Liver (tissue), 9 donors: Measurements from ENCODE around the gene MGAT1. TPM values are rescaled to one million over a fixed set of nuclear protein-coding genes. Genes with fewer than 3 reads are reported as not detected.

Experiments used
- DNase-seq: peaks from one replicate; pipeline ENCODE4 v3.0.0-alpha.2; 2017; ENCODE audit warnings: low spot score
- H3K27ac ChIP-seq, 2 donors: one replicate each; pipeline ENCODE4 v1.7.0; 2013; ENCODE audit warnings: inconsistent platforms in 2 of 2, low read length in 2 of 2, control low read depth in 1 of 2, low read depth in 1 of 2, mild to moderate bottlenecking in 1 of 2
- H3K27me3 ChIP-seq, 4 donors: one replicate each; pipeline versions ENCODE4 v1.6.1 to v1.7.0; 2013; ENCODE audit warnings: low read length in 3 of 4, inconsistent platforms in 1 of 4, mild to moderate bottlenecking in 1 of 4, moderate library complexity in 1 of 4; ENCODE audit not compliant: control insufficient read depth in 4 of 4, insufficient read depth in 4 of 4
- H3K36me3 ChIP-seq, 4 donors: one replicate each; pipeline versions ENCODE4 v1.6.1 to v1.7.0; 2013; ENCODE audit warnings: low read length in 3 of 4, mild to moderate bottlenecking in 3 of 4, low read depth in 1 of 4, moderate library complexity in 1 of 4; ENCODE audit not compliant: control insufficient read depth in 4 of 4, insufficient read depth in 3 of 4
- H3K4me1 ChIP-seq, 4 donors: one replicate each; pipeline versions ENCODE4 v1.6.1 to v1.7.0; 2013; ENCODE audit warnings: low read length in 3 of 4, mild to moderate bottlenecking in 3 of 4, moderate library complexity in 1 of 4; ENCODE audit not compliant: control insufficient read depth in 4 of 4, insufficient read depth in 4 of 4
- H3K4me3 ChIP-seq, 3 donors: one replicate each; pipeline versions ENCODE4 v1.6.1 to v1.7.0; 2013; ENCODE audit warnings: low read length in 3 of 3, control low read depth in 1 of 3, low read depth in 1 of 3, mild to moderate bottlenecking in 1 of 3
- H3K9ac ChIP-seq, 2 donors: one replicate each; pipeline ENCODE4 v1.7.0; 2013; ENCODE audit warnings: low read length in 2 of 2, mild to moderate bottlenecking in 2 of 2, moderate library complexity in 2 of 2, control low read depth in 1 of 2, low read depth in 1 of 2
- H3K9me3 ChIP-seq, 4 donors: one replicate each; pipeline versions ENCODE4 v1.6.1 to v1.7.0; 2013; ENCODE audit warnings: low read length in 3 of 4; ENCODE audit not compliant: control insufficient read depth in 4 of 4
- ATF3 ChIP-seq: IDR thresholded peaks from 2 replicates; pipeline ENCODE4 v1.6.1; 2016; ENCODE audit warnings: antibody characterized with exemption
- CTCF ChIP-seq: fragments of 150-350 bp; IDR thresholded peaks from 2 replicates; pipeline ENCODE4 v1.5.1; 2017; ENCODE audit warnings: improper control_type of control experiment, low read depth, low read length; ENCODE audit not compliant: missing input control
- EGR1 ChIP-seq, 2 donors: IDR thresholded peaks; 2 replicates each; pipeline ENCODE4 v1.6.1; 2016 to 2018; ENCODE audit warnings: antibody characterized with exemption in 2 of 2, low read depth in 2 of 2
- GABPA ChIP-seq, 2 donors: IDR thresholded peaks in 1 of 2; conservative IDR thresholded peaks in 1 of 2; 2 replicates each; pipeline ENCODE4 v1.6.1; 2016; ENCODE audit warnings: antibody characterized with exemption in 2 of 2, mild to moderate bottlenecking in 1 of 2, moderate library complexity in 1 of 2
- HNF4A ChIP-seq, 2 donors: conservative IDR thresholded peaks; 2 replicates each; pipeline ENCODE4 v1.6.1; 2016; ENCODE audit warnings: antibody characterized with exemption in 2 of 2, mild to moderate bottlenecking in 2 of 2
- NR2F2 ChIP-seq: IDR thresholded peaks from 2 replicates; pipeline ENCODE4 v1.6.1; 2016; ENCODE audit warnings: antibody characterized with exemption
- RAD21 ChIP-seq, 2 donors: IDR thresholded peaks; 2 replicates each; pipeline ENCODE4 v1.6.1; 2016; ENCODE audit warnings: antibody characterized with exemption in 2 of 2, mild to moderate bottlenecking in 2 of 2
- RXRA ChIP-seq, 2 donors: IDR thresholded peaks; 2 replicates each; pipeline ENCODE4 v1.6.1; 2017 to 2018; ENCODE audit warnings: antibody characterized with exemption in 2 of 2, mild to moderate bottlenecking in 1 of 2
- SP1 ChIP-seq: IDR thresholded peaks from 2 replicates; pipeline ENCODE4 v1.6.1; 2018; ENCODE audit warnings: antibody characterized with exemption, mild to moderate bottlenecking
- TAF1 ChIP-seq: conservative IDR thresholded peaks from 2 replicates; pipeline ENCODE4 v1.6.1; 2016; ENCODE audit warnings: antibody characterized with exemption, mild to moderate bottlenecking
- YY1 ChIP-seq: IDR thresholded peaks from 2 replicates; pipeline ENCODE4 v1.6.1; 2016; ENCODE audit warnings: antibody characterized with exemption, mild to moderate bottlenecking
- WGBS: extraction: QIAGEN DNeasy Blood & Tissue Kit; methylation state at CpG from one replicate; pipeline ENCODE4 v1.1.7; 2013; 5-methylcytosine and 5-hydroxymethylcytosine counted together
- polyA plus RNA-seq, 2 donors: library from polyadenylated mRNA; stranded (reverse) in 1 of 2; unstranded in 1 of 2; fragments of 200-250 nt in 1 of 2; fragments of >200 nt in 1 of 2; fragmentation: Nextera tagmentation in 1 of 2; extraction: Ambion mirVana in 1 of 2; gene quantifications; one replicate each; pipeline versions ENCODE4 v1.2.1 to v1.2.3, GENCODE V29; 2013 to 2015
- total RNA-seq, 2 donors: library from RNA; depleted of rRNA; stranded (reverse); fragments of >200 nt; gene quantifications; one replicate each; pipeline ENCODE4 v1.2.3, GENCODE V29; 2014
- TF ChIP-seq, protein P1 (sequence below): IDR thresholded peaks from 2 replicates; pipeline ENCODE4 v1.6.1; 2016; ENCODE audit warnings: antibody characterized with exemption
- TF ChIP-seq, protein P2 (sequence below): IDR thresholded peaks from 2 replicates; pipeline ENCODE4 v1.6.1; 2016; ENCODE audit warnings: antibody characterized with exemption, mild to moderate bottlenecking
- TF ChIP-seq, protein P3 (sequence below): IDR thresholded peaks from 2 replicates; pipeline ENCODE4 v1.6.1; 2016; ENCODE audit warnings: antibody characterized with exemption
- donor health status: healthy.
- donor health status: healthy.
- donor health status: healthy.
- donor health status: healthy.
- donor health status: healthy.

Gene MGAT1
- total and polyA plus RNA-seq, 4 donors, result 73.0 to 125 (median 97.7) TPM

- no peak for TF ChIP-seq CTCF
These were observed 9.1 kb upstream of the MGAT1 start (continued) for GRCh38 chr5:180811623-180812124.

DNA sequence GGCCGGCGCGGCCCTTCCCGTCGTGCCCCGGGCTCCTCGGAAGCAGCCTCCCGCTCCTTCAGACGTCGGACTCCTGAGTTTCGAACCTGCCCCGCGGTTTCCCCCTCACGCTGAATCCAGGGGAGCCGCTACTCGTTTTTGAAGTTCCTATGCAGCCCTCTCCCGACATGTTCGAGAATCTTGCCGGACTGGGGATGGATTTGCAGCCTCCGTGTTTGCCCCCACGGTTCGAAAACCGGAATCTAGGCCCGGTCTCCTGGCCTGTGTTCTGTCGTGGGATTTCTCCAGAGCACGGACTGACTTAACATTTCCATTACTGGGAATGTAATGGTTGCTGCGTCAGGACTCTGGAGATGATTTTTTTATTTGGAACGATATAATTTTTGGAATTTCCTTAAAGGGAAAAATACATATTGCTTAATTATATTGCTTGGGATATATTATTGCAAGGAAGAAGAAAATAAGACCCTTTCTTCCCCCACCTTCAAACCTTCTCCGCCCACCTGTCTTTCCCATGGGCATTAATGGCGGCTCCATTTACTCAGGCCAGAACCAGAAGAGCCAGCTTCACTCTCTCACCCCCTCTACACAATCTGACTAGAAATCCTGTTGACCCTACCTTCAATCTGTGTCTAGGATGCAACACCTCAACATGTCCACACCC is 8.5 kb upstream of the MGAT1 start:
- TF ChIP-seq NR2F2 (no peak), HNF4A (conservative IDR thresholded peaks at IDR 0.05) (no peak), ATF3 (no peak), GABPA (IDR thresholded peaks at IDR 0.05 in 1 of 2, conservative IDR thresholded peaks at IDR 0.05 in 1 of 2) (no peak)
- TF ChIP-seq, protein P1, sequence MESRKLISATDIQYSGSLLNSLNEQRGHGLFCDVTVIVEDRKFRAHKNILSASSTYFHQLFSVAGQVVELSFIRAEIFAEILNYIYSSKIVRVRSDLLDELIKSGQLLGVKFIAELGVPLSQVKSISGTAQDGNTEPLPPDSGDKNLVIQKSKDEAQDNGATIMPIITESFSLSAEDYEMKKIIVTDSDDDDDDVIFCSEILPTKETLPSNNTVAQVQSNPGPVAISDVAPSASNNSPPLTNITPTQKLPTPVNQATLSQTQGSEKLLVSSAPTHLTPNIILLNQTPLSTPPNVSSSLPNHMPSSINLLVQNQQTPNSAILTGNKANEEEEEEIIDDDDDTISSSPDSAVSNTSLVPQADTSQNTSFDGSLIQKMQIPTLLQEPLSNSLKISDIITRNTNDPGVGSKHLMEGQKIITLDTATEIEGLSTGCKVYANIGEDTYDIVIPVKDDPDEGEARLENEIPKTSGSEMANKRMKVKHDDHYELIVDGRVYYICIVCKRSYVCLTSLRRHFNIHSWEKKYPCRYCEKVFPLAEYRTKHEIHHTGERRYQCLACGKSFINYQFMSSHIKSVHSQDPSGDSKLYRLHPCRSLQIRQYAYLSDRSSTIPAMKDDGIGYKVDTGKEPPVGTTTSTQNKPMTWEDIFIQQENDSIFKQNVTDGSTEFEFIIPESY, result no peak
- Histone ChIP-seq H3K27me3 (no peaks in the 10 kb centered on the region), H3K9ac (peak overlapping the region; percentile 70 to 82), H3K4me1 (peaks cover 10 to 45% (median 36%) of the 10 kb centered on the region in 4 donors), H3K9me3 (no peaks in the 10 kb centered on the region), H3K36me3 (no peaks in the 10 kb centered on the region), H3K4me3 (peak overlapping the region; percentile 55 to 74 (median 57)), H3K27ac (peak overlapping the region; percentile 93 to 94)
- WGBS, result 8% methylated on average over 30 of the region's 30 CpGs
- no peak for DNase-seq

GRCh38 chr5:180810210-180810958 is 7.8 kb upstream of the MGAT1 start:
- H3K27ac ChIP-seq, result peak overlapping the region; percentile 93 to 94
- no peaks in the 10 kb centered on the region for H3K9me3 ChIP-seq
- under 1% methylated on average over 66 of the region's 66 CpGs for WGBS
- H3K36me3 ChIP-seq, result no peaks in the 10 kb centered on the region
- peak overlapping the region; percentile 56 to 74 (median 74) for H3K4me3 ChIP-seq
- peak overlapping the region; percentile 4 to 70 for H3K9ac ChIP-seq
- H3K27me3 ChIP-seq, result no peaks in the 10 kb centered on the region
- H3K4me1 ChIP-seq, result peaks cover 10 to 49% (median 41%) of the 10 kb centered on the region in 4 donors
- DNase-seq, result peak; percentile 99
- peak; percentile 35 to 42 for TF ChIP-seq EGR1 (IDR thresholded peaks at IDR 0.05; ENCODE audit: low read depth in 2 of 2)
- TF ChIP-seq TAF1, result no peak
- TF ChIP-seq, protein P2, sequence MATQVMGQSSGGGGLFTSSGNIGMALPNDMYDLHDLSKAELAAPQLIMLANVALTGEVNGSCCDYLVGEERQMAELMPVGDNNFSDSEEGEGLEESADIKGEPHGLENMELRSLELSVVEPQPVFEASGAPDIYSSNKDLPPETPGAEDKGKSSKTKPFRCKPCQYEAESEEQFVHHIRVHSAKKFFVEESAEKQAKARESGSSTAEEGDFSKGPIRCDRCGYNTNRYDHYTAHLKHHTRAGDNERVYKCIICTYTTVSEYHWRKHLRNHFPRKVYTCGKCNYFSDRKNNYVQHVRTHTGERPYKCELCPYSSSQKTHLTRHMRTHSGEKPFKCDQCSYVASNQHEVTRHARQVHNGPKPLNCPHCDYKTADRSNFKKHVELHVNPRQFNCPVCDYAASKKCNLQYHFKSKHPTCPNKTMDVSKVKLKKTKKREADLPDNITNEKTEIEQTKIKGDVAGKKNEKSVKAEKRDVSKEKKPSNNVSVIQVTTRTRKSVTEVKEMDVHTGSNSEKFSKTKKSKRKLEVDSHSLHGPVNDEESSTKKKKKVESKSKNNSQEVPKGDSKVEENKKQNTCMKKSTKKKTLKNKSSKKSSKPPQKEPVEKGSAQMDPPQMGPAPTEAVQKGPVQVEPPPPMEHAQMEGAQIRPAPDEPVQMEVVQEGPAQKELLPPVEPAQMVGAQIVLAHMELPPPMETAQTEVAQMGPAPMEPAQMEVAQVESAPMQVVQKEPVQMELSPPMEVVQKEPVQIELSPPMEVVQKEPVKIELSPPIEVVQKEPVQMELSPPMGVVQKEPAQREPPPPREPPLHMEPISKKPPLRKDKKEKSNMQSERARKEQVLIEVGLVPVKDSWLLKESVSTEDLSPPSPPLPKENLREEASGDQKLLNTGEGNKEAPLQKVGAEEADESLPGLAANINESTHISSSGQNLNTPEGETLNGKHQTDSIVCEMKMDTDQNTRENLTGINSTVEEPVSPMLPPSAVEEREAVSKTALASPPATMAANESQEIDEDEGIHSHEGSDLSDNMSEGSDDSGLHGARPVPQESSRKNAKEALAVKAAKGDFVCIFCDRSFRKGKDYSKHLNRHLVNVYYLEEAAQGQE, result no peak
- TF ChIP-seq HNF4A (conservative IDR thresholded peaks at IDR 0.05), result peak; percentile 58 to 68
- TF ChIP-seq RXRA (IDR thresholded peaks at IDR 0.05), result peak; percentile 49 to 58
- no peak for TF ChIP-seq CTCF
- TF ChIP-seq YY1, result peak; percentile 48
- TF ChIP-seq SP1, result peak; percentile 78
- TF ChIP-seq RAD21 (IDR thresholded peaks at IDR 0.05), result peak in 1 of 2 donors; percentile 26
- TF ChIP-seq, protein P3, sequence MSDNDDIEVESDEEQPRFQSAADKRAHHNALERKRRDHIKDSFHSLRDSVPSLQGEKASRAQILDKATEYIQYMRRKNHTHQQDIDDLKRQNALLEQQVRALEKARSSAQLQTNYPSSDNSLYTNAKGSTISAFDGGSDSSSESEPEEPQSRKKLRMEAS, result peak; percentile 77
- TF ChIP-seq, protein P1, result peak; percentile 61
- peak; percentile 91 for TF ChIP-seq NR2F2
